HepG2 (cell line): ENCODE measurements around the gene STAT4. TPM values are rescaled to one million over a fixed set of nuclear protein-coding genes. Genes with fewer than 3 reads are reported as not detected.

ENCODE experiments used
- ATAC-seq: fragments of 200-7000 bp; cut with Tn5 transposase; 3 replicates; pipeline ENCODE4 v1.9.1; 2020; ENCODE audit warnings: mild to moderate bottlenecking, moderate library complexity
- BruUV-seq: library from RNA; stranded (reverse); fragments of 400-500 nt; replicated peaks from 2 replicates; lab custom pipeline; 2021; lab: Mats Ljungman, UMichigan
- CTCF ChIA-PET: fragments of 300-600 bp; formaldehyde crosslinking; extraction: SDS; loops from one replicate; lab custom pipeline; 2021; ENCODE audit warnings: low total read pairs, inconsistent platforms, low intra/inter-chr PET ratio; lab: Yijun Ruan, JAX
- POLR2A ChIA-PET: fragments of 350-600 bp; sonication (Branson Sonifier 250); formaldehyde crosslinking; loops from one replicate; lab custom pipeline; 2020; ENCODE audit warnings: antibody characterized with exemption, inconsistent platforms; lab: Yijun Ruan, JAX
- DNase-seq: peaks from one replicate; pipeline ENCODE4 v3.0.0-alpha.2; 2015; ENCODE audit warnings: low spot score
- FAIRE-seq: peaks from 3 replicates; lab custom pipeline; 2011; peaks lifted over from hg19 to GRCh38; lab: Jason Lieb, UNC
- H2AFZ ChIP-seq: one replicate; pipeline ENCODE4 v1.6.1; 2011; ENCODE audit warnings: low read length, inconsistent platforms
- H3K27ac ChIP-seq: fragments of 300-600 bp; 3 replicates; pipeline ENCODE4 v1.8.0; 2011; ENCODE audit warnings: mixed run types, mild to moderate bottlenecking, mixed read lengths, low read length, inconsistent platforms; ENCODE audit not compliant: insufficient read depth; ENCODE audit errors: extremely low read length
- H3K27me3 ChIP-seq, 2 experiments: fragments of 200-600 bp in 1 of 2; 2 replicates in 1 of 2; 3 replicates in 1 of 2; pipeline versions ENCODE4 v1.6.0 to v1.8.0; 2011; ENCODE audit warnings: low read length in 2 of 2, mild to moderate bottlenecking in 2 of 2, moderate library complexity in 2 of 2, inconsistent platforms in 1 of 2; ENCODE audit not compliant: insufficient read depth in 2 of 2, control insufficient read depth in 1 of 2
- H3K36me3 ChIP-seq, 2 experiments: fragments of 200-600 bp in 1 of 2; replicated peaks in 1 of 2; 2 replicates in 1 of 2; 3 replicates in 1 of 2; pipeline versions ENCODE4 v1.5.1 to v1.8.0; 2011; ENCODE audit warnings: low read length in 2 of 2, inconsistent platforms in 1 of 2; ENCODE audit not compliant: insufficient read depth in 2 of 2, control insufficient read depth in 1 of 2
- H3K4me1 ChIP-seq: 2 replicates; pipeline ENCODE4 v1.5.1; 2012; ENCODE audit warnings: low read length, inconsistent platforms; ENCODE audit not compliant: insufficient read depth
- H3K4me2 ChIP-seq: 2 replicates; pipeline ENCODE4 v1.6.0; 2011; ENCODE audit warnings: low read depth, low read length, inconsistent platforms
- H3K4me3 ChIP-seq, 3 experiments: fragments of 200-600 bp in 1 of 3; sonication (generic), shearing (Covaris generic) in 1 of 3; replicated peaks in 1 of 3; 2 replicates each; pipeline ENCODE4 v1.5.1; 2011 to 2016; ENCODE audit warnings: low read length in 3 of 3, inconsistent platforms in 2 of 3, low read depth in 2 of 3, mild to moderate bottlenecking in 2 of 3, control low read depth in 1 of 3, mixed read lengths in 1 of 3; ENCODE audit not compliant: insufficient read depth in 1 of 3
- H3K79me2 ChIP-seq: one replicate; pipeline ENCODE4 v1.6.1; 2011; ENCODE audit warnings: low read length, inconsistent platforms; ENCODE audit not compliant: insufficient read depth
- H3K9ac ChIP-seq: 2 replicates; pipeline ENCODE4 v1.6.0; 2011; ENCODE audit warnings: mild to moderate bottlenecking, low read depth, low read length, inconsistent platforms; ENCODE audit not compliant: insufficient read depth
- H3K9me3 ChIP-seq: 2 replicates; pipeline ENCODE4 v1.5.1; 2012; ENCODE audit warnings: mild to moderate bottlenecking, low read length
- H4K20me1 ChIP-seq: 2 replicates; pipeline ENCODE4 v1.6.0; 2011; ENCODE audit warnings: inconsistent platforms, mild to moderate bottlenecking, low read length, moderate library complexity; ENCODE audit not compliant: insufficient read depth
- CCDC6 ChIP-seq: sonication (generic); formaldehyde crosslinking; IDR thresholded peaks from 2 replicates; pipeline ENCODE4 v1.8.1; 2022; ENCODE audit warnings: mild to moderate bottlenecking, missing genetic modification reagents, moderate library complexity
- ETV6 ChIP-seq: sonication (generic); formaldehyde crosslinking; conservative IDR thresholded peaks from 2 replicates; pipeline ENCODE4 v1.4.0; 2020; ENCODE audit warnings: missing genetic modification reagents
- PRDM4 ChIP-seq: sonication (generic); formaldehyde crosslinking; IDR thresholded peaks from 2 replicates; pipeline ENCODE4 v1.9.0; 2021; ENCODE audit warnings: missing genetic modification reagents, borderline replicate concordance
- RFX5 ChIP-seq: IDR thresholded peaks from 2 replicates; pipeline ENCODE4 v1.6.1; 2011; ENCODE audit warnings: low read depth, low read length, improper control_type of control experiment
- SNAI1 ChIP-seq: sonication (generic); formaldehyde crosslinking; IDR thresholded peaks from 2 replicates; pipeline ENCODE4 v1.5.0; 2020; ENCODE audit warnings: mild to moderate bottlenecking, missing genetic modification reagents, borderline replicate concordance
- STAG1 ChIP-seq: sonication (generic); formaldehyde crosslinking; IDR thresholded peaks from 2 replicates; pipeline ENCODE4 v1.4.0; 2020; ENCODE audit warnings: missing genetic modification reagents
- ZBTB21 ChIP-seq: sonication (generic); formaldehyde crosslinking; IDR thresholded peaks from 2 replicates; pipeline ENCODE4 v1.4.0; 2020; ENCODE audit warnings: missing genetic modification reagents
- ZNF230 ChIP-seq: sonication (generic); formaldehyde crosslinking; IDR thresholded peaks from 2 replicates; pipeline ENCODE4 v1.4.0; 2020; ENCODE audit warnings: mild to moderate bottlenecking, missing genetic modification reagents
- ZNF607 ChIP-seq: sonication (generic); formaldehyde crosslinking; IDR thresholded peaks from 2 replicates; pipeline ENCODE4 v1.5.1; 2020; ENCODE audit warnings: missing genetic modification reagents, mild to moderate bottlenecking, borderline replicate concordance
- ZNF816 ChIP-seq: sonication (generic); formaldehyde crosslinking; IDR thresholded peaks from 2 replicates; pipeline ENCODE4 v1.8.0; 2022; ENCODE audit warnings: missing genetic modification reagents, mild to moderate bottlenecking, borderline replicate concordance
- WGBS: methylation state at CpG from one replicate; pipeline ENCODE4 v1.1.6; 2017; ENCODE audit warnings: low lambda C conversion rate; 5-methylcytosine and 5-hydroxymethylcytosine counted together
- in situ Hi-C: cut with HindIII; loops from 2 replicates; pipeline ENCODE4 v1.10.0; 2017; ENCODE audit warnings: low pct_unique_long_range_greater_than_20kb; ENCODE audit not compliant: extremely low pct_ligation_motif_present
- intact Hi-C: fragments of 100-400 bp; cut with micrococcal nuclease; formaldehyde crosslinking; loops from one replicate; pipeline ENCODE4 v1.10.0; 2022; ENCODE audit not compliant: unreplicated experiment
- polyA plus RNA-seq, 8 experiments: library from polyadenylated mRNA; depleted of rRNA in 3 of 8; stranded (reverse) in 7 of 8; unstranded in 1 of 8; fragments of >200 nt; fragmentation: Illumina TruSeq in 4 of 8; extraction: Trizol in 4 of 8; gene quantifications; 2 replicates each; pipeline versions ENCODE4 v1.2.1 to v1.2.3, GENCODE V29; 2011 to 2016; ENCODE audit warnings: low read depth in 4 of 8, missing spikeins in 1 of 8, mixed read lengths in 1 of 8; ENCODE audit not compliant: insufficient read depth in 1 of 8
- total RNA-seq, 5 experiments: library from RNA; depleted of rRNA; stranded (reverse); fragments of >200 nt; fragmentation: Illumina TruSeq; extraction: Trizol; gene quantifications; 2 replicates each; pipeline ENCODE4 v1.2.3, GENCODE V29; 2016; ENCODE audit warnings: low read depth in 1 of 5
- TF ChIP-seq, protein P1 (sequence below): IDR thresholded peaks from 2 replicates; pipeline ENCODE4 v1.6.1; 2016; ENCODE audit warnings: missing compliant biosample characterization, missing genetic modification reagents, borderline replicate concordance
- TF ChIP-seq, protein P2 (sequence below): sonication (generic); formaldehyde crosslinking; IDR thresholded peaks from 2 replicates; pipeline ENCODE4 v1.4.0; 2020; ENCODE audit warnings: missing genetic modification reagents
- TF ChIP-seq, protein P3 (sequence below): sonication (generic); formaldehyde crosslinking; IDR thresholded peaks from 2 replicates; pipeline ENCODE4 v1.4.0; 2020; ENCODE audit warnings: mild to moderate bottlenecking, missing genetic modification reagents

The STAT4 gene
- total and polyA plus RNA-seq, 2 of the 13 experiments (the other 11 are each of a cell fraction or from before 2014, with no cell fraction given): 0.37 TPM; not detected in 1

DNA sequence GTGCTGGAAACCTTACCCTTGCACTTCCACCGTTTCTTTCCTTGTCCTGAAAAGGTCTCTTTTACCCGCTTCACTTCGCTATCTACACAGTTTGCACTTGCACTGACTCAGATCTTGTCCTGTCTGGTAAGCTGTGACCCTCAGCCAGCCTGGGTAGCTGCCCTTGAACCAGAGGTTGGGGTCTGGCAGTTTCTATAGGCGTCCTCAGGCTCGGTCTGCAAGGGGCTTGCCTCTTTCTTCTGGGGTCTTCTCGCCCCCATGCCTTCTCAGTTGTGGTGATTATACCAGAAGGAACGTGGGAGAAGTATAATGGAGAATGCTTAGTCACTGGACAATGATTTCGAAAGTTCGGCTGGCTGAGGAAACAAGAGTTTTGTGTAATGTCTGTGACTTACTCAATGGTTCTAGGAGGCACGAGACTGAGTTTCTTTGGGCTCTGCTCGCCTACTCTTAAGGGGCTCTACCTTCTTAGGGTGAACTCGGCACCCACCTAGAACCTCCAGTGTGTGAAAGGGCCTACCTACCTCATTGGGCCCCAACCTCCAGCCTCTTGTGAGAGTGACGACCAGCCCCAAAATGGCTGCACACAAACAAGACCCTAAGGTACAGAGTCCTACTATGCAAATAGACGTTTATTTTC is 129.9 kb downstream of the STAT4 start (continued):
- TF ChIP-seq PRDM4 (CRISPR knock-in tag) (no peak), ZNF230 (CRISPR knock-in tag) (peak; percentile 90; the same call in 1 of the 2 replicates), ZNF816 (CRISPR knock-in tag) (no peak), ZNF607 (CRISPR knock-in tag) (0 out of 2 replicates have a peak, but pooled peaks have one; percentile 3), CCDC6 (CRISPR knock-in tag) (no peak)

GRCh38 chr2:191020221-191020741 is 130.5 kb downstream of the STAT4 start:
- Histone ChIP-seq H3K9ac (peak overlapping the region; percentile 98), H3K36me3 (no peaks in the 10 kb centered on the region), H3K27me3 (peaks cover 0 to 7% of the 10 kb centered on the region in 2 experiments; a peak in 1 of 5 replicates), H3K4me3 (peak overlapping the region; percentile 90 to 96 (median 92)), H4K20me1 (no peaks in the 10 kb centered on the region), H3K4me1 (peaks cover 32% of the 10 kb centered on the region), H3K9me3 (no peaks in the 10 kb centered on the region), H3K4me2 (peak overlapping the region; percentile 96), H3K27ac (peak overlapping the region; percentile 98), H3K79me2 (peaks cover 3% of the 10 kb centered on the region), H2AFZ (no peak overlapping the region)
- ATAC-seq: peak; percentile 97
- in situ Hi-C loops (no loop called here), intact Hi-C loops (loop anchor here (5.0 kb wide), 1 partner anchor 138 kb away; the partner anchor contains the start of gene GLS)
- BruUV-seq: no TSS peak
- peak; percentile 66 for FAIRE-seq
- DNase-seq: peak; percentile 96
- WGBS: under 1% methylated on average over 29 of the region's 59 CpGs
- ChIA-PET CTCF (interaction anchor here (0.7 kb wide), 1 partner anchor 10 kb away, joined by 3 read pairs; no protein-coding TSS in a partner anchor), POLR2A (interaction anchor here (0.6 to 3.2 kb wide), 15 partner anchors 8 to 707 kb away, joined by 3 to 18 read pairs (median 3); partner anchors contain the start of genes GLS, HIBCH and NABP1)
- TF ChIP-seq SNAI1 (CRISPR knock-in tag) (peak; percentile 91; the same call in 1 of the 2 replicates), ETV6 (CRISPR knock-in tag) (peak; percentile 99), ZBTB21 (CRISPR knock-in tag) (peak; percentile 59; the same call in 1 of the 2 replicates), STAG1 (CRISPR knock-in tag) (0 out of 2 replicates have a peak, but pooled peaks have one; percentile 40), RFX5 (peak; percentile 58; the same call in 1 of the 2 replicates)
- TF ChIP-seq, protein P1, sequence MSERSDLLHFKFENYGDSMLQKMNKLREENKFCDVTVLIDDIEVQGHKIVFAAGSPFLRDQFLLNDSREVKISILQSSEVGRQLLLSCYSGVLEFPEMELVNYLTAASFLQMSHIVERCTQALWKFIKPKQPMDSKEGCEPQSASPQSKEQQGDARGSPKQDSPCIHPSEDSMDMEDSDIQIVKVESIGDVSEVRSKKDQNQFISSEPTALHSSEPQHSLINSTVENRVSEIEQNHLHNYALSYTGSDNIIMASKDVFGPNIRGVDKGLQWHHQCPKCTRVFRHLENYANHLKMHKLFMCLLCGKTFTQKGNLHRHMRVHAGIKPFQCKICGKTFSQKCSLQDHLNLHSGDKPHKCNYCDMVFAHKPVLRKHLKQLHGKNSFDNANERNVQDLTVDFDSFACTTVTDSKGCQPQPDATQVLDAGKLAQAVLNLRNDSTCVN (CRISPR knock-in tag): peak; percentile 95; the same call in 1 of the 2 replicates
- TF ChIP-seq, protein P2, sequence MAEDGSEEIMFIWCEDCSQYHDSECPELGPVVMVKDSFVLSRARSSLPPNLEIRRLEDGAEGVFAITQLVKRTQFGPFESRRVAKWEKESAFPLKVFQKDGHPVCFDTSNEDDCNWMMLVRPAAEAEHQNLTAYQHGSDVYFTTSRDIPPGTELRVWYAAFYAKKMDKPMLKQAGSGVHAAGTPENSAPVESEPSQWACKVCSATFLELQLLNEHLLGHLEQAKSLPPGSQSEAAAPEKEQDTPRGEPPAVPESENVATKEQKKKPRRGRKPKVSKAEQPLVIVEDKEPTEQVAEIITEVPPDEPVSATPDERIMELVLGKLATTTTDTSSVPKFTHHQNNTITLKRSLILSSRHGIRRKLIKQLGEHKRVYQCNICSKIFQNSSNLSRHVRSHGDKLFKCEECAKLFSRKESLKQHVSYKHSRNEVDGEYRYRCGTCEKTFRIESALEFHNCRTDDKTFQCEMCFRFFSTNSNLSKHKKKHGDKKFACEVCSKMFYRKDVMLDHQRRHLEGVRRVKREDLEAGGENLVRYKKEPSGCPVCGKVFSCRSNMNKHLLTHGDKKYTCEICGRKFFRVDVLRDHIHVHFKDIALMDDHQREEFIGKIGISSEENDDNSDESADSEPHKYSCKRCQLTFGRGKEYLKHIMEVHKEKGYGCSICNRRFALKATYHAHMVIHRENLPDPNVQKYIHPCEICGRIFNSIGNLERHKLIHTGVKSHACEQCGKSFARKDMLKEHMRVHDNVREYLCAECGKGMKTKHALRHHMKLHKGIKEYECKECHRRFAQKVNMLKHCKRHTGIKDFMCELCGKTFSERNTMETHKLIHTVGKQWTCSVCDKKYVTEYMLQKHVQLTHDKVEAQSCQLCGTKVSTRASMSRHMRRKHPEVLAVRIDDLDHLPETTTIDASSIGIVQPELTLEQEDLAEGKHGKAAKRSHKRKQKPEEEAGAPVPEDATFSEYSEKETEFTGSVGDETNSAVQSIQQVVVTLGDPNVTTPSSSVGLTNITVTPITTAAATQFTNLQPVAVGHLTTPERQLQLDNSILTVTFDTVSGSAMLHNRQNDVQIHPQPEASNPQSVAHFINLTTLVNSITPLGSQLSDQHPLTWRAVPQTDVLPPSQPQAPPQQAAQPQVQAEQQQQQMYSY: peak; percentile 83; the same call in 1 of the 2 replicates
- TF ChIP-seq, protein P3, sequence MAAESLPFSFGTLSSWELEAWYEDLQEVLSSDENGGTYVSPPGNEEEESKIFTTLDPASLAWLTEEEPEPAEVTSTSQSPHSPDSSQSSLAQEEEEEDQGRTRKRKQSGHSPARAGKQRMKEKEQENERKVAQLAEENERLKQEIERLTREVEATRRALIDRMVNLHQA (CRISPR knock-in tag): peak; percentile 90
